LNCAP (cell line): Measurements from ENCODE around the gene IVNS1ABP.

ENCODE experiments used
- CTCF ChIP-seq: fragments of 450-650 bp; IDR thresholded peaks from 2 replicates; pipeline ENCODE4 v1.5.1; 2017; ENCODE audit warnings: mild to moderate bottlenecking

Gene IVNS1ABP

GRCh38 chr1:185300152-185300551, 16.9 kb downstream of the IVNS1ABP start:
- TF ChIP-seq CTCF, result no peak

GRCh38 chr1:185297982-185298381, 19.1 kb downstream of the IVNS1ABP start:
- no peak for TF ChIP-seq CTCF

GRCh38 chr1:185295091-185295490, 22.0 kb downstream of the IVNS1ABP start:
- TF ChIP-seq CTCF, result no peak

- no peak for TF ChIP-seq CTCF
These were observed 23.0 kb downstream of the IVNS1ABP start for GRCh38 chr1:185293967-185294542.

- TF ChIP-seq CTCF, result no peak
These were observed 24.8 kb downstream of the IVNS1ABP start for GRCh38 chr1:185292237-185292636.

GRCh38 chr1:185291652-185292051, 25.4 kb downstream of the IVNS1ABP start:
- no peak for TF ChIP-seq CTCF

- TF ChIP-seq CTCF, result no peak
These were observed 25.9 kb downstream of the IVNS1ABP start for GRCh38 chr1:185291159-185291558.

GRCh38 chr1:185289880-185290279, 27.2 kb downstream of the IVNS1ABP start:
- no peak for TF ChIP-seq CTCF
